Measurements from ENCODE around the gene FSTL3.
"Not testable (repeated sequence)": the region's sequence is repeated elsewhere in the genome, so short reads cannot be mapped to it uniquely, and the experiment has no call there.

The FSTL3 gene

GRCh38 chr19:718251-718951 lies 42.2 kb downstream of the FSTL3 start:
- no peak for DNase-seq

GRCh38 chr19:718991-719512 lies 42.9 kb downstream of the FSTL3 start:
- DNase-seq: no peak

- DNase-seq: no peak
Observed at GRCh38 chr19:719636-720344, 43.6 kb downstream of the FSTL3 start.

GRCh38 chr19:720345-721160 lies 44.4 kb downstream of the FSTL3 start:
- DNase-seq: no peak

- DNase-seq: no peak
Observed at GRCh38 chr19:722553-723101, 46.4 kb downstream of the FSTL3 start.

- no peak for DNase-seq
Observed at GRCh38 chr19:723247-723646, 47.1 kb downstream of the FSTL3 start.

- no peak for DNase-seq
Observed at GRCh38 chr19:723714-724113, 47.5 kb downstream of the FSTL3 start.

GRCh38 chr19:725461-726089 lies 49.4 kb downstream of the FSTL3 start:
- no peak for DNase-seq

GRCh38 chr19:726993-727956 lies 51.1 kb downstream of the FSTL3 start:
- DNase-seq: no peak

GRCh38 chr19:728011-728410 lies 51.8 kb downstream of the FSTL3 start:
- DNase-seq: no peak

GRCh38 chr19:729564-729963 lies 53.4 kb downstream of the FSTL3 start:
- DNase-seq: not testable (repeated sequence)

GRCh38 chr19:729965-730668 lies 53.9 kb downstream of the FSTL3 start:
- DNase-seq: no peak

GRCh38 chr19:731000-731399 lies 54.8 kb downstream of the FSTL3 start:
- DNase-seq: no peak

GRCh38 chr19:732148-733069 lies 56.2 kb downstream of the FSTL3 start:
- no peak for DNase-seq
